Fibroblast of lung (primary cell): Measurements from ENCODE around the gene CSGALNACT2. TPM values are rescaled to one million over a fixed set of nuclear protein-coding genes. Genes with fewer than 3 reads are reported as not detected.

Experiments used
- DNase-seq, 2 donors: peaks; one replicate each; pipeline versions ENCODE4 v3.0.0 to v3.0.0-alpha.2; 2010; ENCODE audit warnings: low read depth in 2 of 2
- H2AFZ ChIP-seq: 2 replicates; pipeline ENCODE4 v1.5.1; 2012; ENCODE audit warnings: low read length, control low read depth, inconsistent platforms
- H3K27ac ChIP-seq: 2 replicates; pipeline ENCODE4 v1.5.1; 2011; ENCODE audit warnings: low read length, control low read depth; ENCODE audit not compliant: insufficient read depth
- H3K27me3 ChIP-seq: 2 replicates; pipeline ENCODE4 v1.5.1; 2011; ENCODE audit warnings: mild to moderate bottlenecking, low read length; ENCODE audit not compliant: control insufficient read depth, insufficient read depth
- H3K36me3 ChIP-seq: 2 replicates; pipeline ENCODE4 v1.5.1; 2011; ENCODE audit warnings: low read length; ENCODE audit not compliant: control insufficient read depth, insufficient read depth
- H3K4me1 ChIP-seq: 2 replicates; pipeline ENCODE4 v1.5.1; 2011; ENCODE audit warnings: low read length; ENCODE audit not compliant: control insufficient read depth, insufficient read depth; ENCODE audit errors: extremely low read depth
- H3K4me2 ChIP-seq: 2 replicates; pipeline ENCODE4 v1.5.1; 2011; ENCODE audit warnings: low read length, control low read depth; ENCODE audit not compliant: insufficient read depth; ENCODE audit errors: extremely low read depth
- H3K4me3 ChIP-seq, 4 experiments: fragments of 200-600 bp in 1 of 4; sonication (generic) in 1 of 4; replicated peaks in 1 of 4; 2 replicates each; pipeline ENCODE4 v1.5.1; 2011 to 2016; ENCODE audit warnings: low read length in 4 of 4, low read depth in 3 of 4, mild to moderate bottlenecking in 3 of 4, control low read depth in 2 of 4, inconsistent platforms in 1 of 4, mixed read lengths in 1 of 4; ENCODE audit not compliant: insufficient read depth in 1 of 4; ENCODE audit errors: control extremely low read depth in 1 of 4
- H3K79me2 ChIP-seq: 2 replicates; pipeline ENCODE4 v1.5.1; 2012; ENCODE audit warnings: mild to moderate bottlenecking, low read length, inconsistent platforms; ENCODE audit not compliant: control insufficient read depth, insufficient read depth
- H3K9ac ChIP-seq: 2 replicates; pipeline ENCODE4 v1.5.1; 2011; ENCODE audit warnings: mild to moderate bottlenecking, low read length, control low read depth; ENCODE audit not compliant: insufficient read depth
- H3K9me3 ChIP-seq: 2 replicates; pipeline ENCODE4 v1.5.1; 2012; ENCODE audit warnings: low read depth, low read length; ENCODE audit not compliant: control insufficient read depth, insufficient read depth
- H4K20me1 ChIP-seq: 2 replicates; pipeline ENCODE4 v1.5.1; 2011; ENCODE audit warnings: low read length; ENCODE audit not compliant: control insufficient read depth, insufficient read depth; ENCODE audit errors: extremely low read depth
- CTCF ChIP-seq, 2 donors: IDR thresholded peaks in 1 of 2; conservative IDR thresholded peaks in 1 of 2; 1 replicate in 1 of 2; 2 replicates in 1 of 2; pipeline ENCODE4 v1.5.1; 2011 to 2012; ENCODE audit warnings: low read length in 2 of 2, control low read depth in 1 of 2, inconsistent platforms in 1 of 2, low read depth in 1 of 2, mild to moderate bottlenecking in 1 of 2
- EZH2 ChIP-seq: IDR thresholded peaks from 2 replicates; pipeline ENCODE4 v1.5.1; 2012; ENCODE audit warnings: low read length, control low read depth, mild to moderate bottlenecking; ENCODE audit errors: missing control alignments
- polyA plus RNA-seq, 2 donors: library from polyadenylated mRNA; depleted of rRNA in 1 of 2; stranded (reverse) in 1 of 2; unstranded in 1 of 2; fragments of >200 nt; gene quantifications; 2 replicates each; pipeline ENCODE4 v1.2.1, GENCODE V29; 2011 to 2012; ENCODE audit warnings: missing spikeins in 1 of 2
- total RNA-seq: library from RNA; depleted of rRNA; stranded (reverse); fragments of >200 nt; gene quantifications from 2 replicates; pipeline ENCODE4 v1.2.1, GENCODE V29; 2014

CSGALNACT2 gene
- total and polyA plus RNA-seq, 2 donors (not counting 1 experiment from before 2014, with no cell fraction given): 38.6 to 46.9 TPM

GRCh38 chr10:43122826-43123225 lies 15.4 kb upstream of the CSGALNACT2 start:
- Histone ChIP-seq H3K9me3 (no peaks in the 10 kb centered on the region), H3K27me3 (no peaks in the 10 kb centered on the region), H3K36me3 (no peaks in the 10 kb centered on the region), H4K20me1 (no peaks in the 10 kb centered on the region), H3K9ac (no peak overlapping the region), H3K27ac (no peak overlapping the region), H3K4me2 (no peak overlapping the region), H3K79me2 (no peaks in the 10 kb centered on the region), H2AFZ (no peak overlapping the region), H3K4me3 (no peak overlapping the region), H3K4me1 (no peaks in the 10 kb centered on the region)
- DNase-seq: no peak
- TF ChIP-seq CTCF (conservative IDR thresholded peaks at IDR 0.05 in 1 of 2, IDR thresholded peaks at IDR 0.05 in 1 of 2; ENCODE audit: low read depth in 1 of 2, low read length in 2 of 2) (no peak), EZH2 (no peak)

DNA sequence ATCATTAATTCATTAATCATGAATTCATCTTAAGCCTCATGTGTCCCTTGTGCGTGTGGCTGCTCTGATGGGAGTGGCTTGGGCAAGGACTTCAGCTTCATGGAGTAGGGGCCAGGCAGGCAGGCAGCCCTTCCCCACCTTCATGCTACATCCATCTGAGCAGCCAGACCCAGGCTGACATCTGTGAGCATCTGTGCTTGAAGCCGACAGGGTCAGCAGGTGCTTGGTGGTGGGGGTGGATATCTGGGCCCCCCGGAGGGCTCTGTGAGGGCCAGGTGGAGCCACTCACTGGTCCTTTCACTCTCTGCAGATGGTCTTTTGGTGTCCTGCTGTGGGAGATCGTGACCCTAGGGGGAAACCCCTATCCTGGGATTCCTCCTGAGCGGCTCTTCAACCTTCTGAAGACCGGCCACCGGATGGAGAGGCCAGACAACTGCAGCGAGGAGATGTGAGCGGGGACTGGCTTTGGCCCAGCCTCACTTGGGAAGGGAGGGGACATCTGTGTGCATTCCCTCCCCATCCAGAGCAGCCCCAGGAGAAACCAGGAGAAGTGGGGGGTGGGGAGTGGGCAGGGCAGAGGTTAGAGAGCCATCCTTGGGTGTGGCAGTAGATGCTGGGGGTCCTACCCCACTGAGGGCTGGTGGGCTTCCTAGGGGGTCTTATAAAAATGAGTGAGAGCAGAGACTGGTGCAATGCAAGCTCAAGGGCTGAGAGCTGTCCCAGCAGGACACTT lies 14.7 kb upstream of the CSGALNACT2 start:
- Histone ChIP-seq H2AFZ (no peak overlapping the region), H3K4me2 (no peak overlapping the region), H3K4me1 (peaks cover 2% of the 10 kb centered on the region), H3K27ac (no peak overlapping the region), H3K79me2 (no peaks in the 10 kb centered on the region), H3K36me3 (no peaks in the 10 kb centered on the region), H3K9me3 (no peaks in the 10 kb centered on the region), H3K9ac (no peak overlapping the region), H4K20me1 (no peaks in the 10 kb centered on the region), H3K27me3 (no peaks in the 10 kb centered on the region), H3K4me3 (no peak overlapping the region)
- TF ChIP-seq CTCF (conservative IDR thresholded peaks at IDR 0.05 in 1 of 2, IDR thresholded peaks at IDR 0.05 in 1 of 2; ENCODE audit: low read depth in 1 of 2, low read length in 2 of 2) (no peak), EZH2 (no peak)
- DNase-seq: no peak

GRCh38 chr10:43124094-43124521 lies 14.1 kb upstream of the CSGALNACT2 start:
- H2AFZ ChIP-seq: no peak overlapping the region
- no peak overlapping the region for H3K9ac ChIP-seq
- no peaks in the 10 kb centered on the region for H3K79me2 ChIP-seq
- no peaks in the 10 kb centered on the region for H3K27me3 ChIP-seq
- H3K4me2 ChIP-seq: no peak overlapping the region
- no peak for TF ChIP-seq CTCF (conservative IDR thresholded peaks at IDR 0.05 in 1 of 2, IDR thresholded peaks at IDR 0.05 in 1 of 2; ENCODE audit: low read depth in 1 of 2, low read length in 2 of 2)
- H3K4me1 ChIP-seq: peaks cover 7% of the 10 kb centered on the region
- H3K36me3 ChIP-seq: no peaks in the 10 kb centered on the region
- no peak overlapping the region for H3K4me3 ChIP-seq
- no peaks in the 10 kb centered on the region for H3K9me3 ChIP-seq
- DNase-seq: no peak
- H3K27ac ChIP-seq: no peak overlapping the region
- no peaks in the 10 kb centered on the region for H4K20me1 ChIP-seq
